Esophagus mucosa (tissue), 1 donor: Measurements from ENCODE around the gene GMPPB. TPM values are rescaled to one million over a fixed set of nuclear protein-coding genes. Genes with fewer than 3 reads are reported as not detected.
A peak's percentile ranks its signal among the peaks of the same experiment; 100 is the strongest.
"Not testable (repeated sequence)": the region's sequence is repeated elsewhere in the genome, so short reads cannot be mapped to it uniquely, and the experiment has no call there.

Source experiments
- ATAC-seq: fragments of 200-7000 bp; cut with Tn5 transposase; one replicate; pipeline ENCODE4 v1.9.1; 2020
- total RNA-seq: library from RNA; stranded (reverse); gene quantifications from one replicate; pipeline ENCODE4 v1.2.4, GENCODE V29; 2023
- donor health status: DM: yes; HTN: yes; CAD: no.

Gene GMPPB
- total RNA-seq, 1 donor from 2014 or later = 22.5 TPM

DNA sequence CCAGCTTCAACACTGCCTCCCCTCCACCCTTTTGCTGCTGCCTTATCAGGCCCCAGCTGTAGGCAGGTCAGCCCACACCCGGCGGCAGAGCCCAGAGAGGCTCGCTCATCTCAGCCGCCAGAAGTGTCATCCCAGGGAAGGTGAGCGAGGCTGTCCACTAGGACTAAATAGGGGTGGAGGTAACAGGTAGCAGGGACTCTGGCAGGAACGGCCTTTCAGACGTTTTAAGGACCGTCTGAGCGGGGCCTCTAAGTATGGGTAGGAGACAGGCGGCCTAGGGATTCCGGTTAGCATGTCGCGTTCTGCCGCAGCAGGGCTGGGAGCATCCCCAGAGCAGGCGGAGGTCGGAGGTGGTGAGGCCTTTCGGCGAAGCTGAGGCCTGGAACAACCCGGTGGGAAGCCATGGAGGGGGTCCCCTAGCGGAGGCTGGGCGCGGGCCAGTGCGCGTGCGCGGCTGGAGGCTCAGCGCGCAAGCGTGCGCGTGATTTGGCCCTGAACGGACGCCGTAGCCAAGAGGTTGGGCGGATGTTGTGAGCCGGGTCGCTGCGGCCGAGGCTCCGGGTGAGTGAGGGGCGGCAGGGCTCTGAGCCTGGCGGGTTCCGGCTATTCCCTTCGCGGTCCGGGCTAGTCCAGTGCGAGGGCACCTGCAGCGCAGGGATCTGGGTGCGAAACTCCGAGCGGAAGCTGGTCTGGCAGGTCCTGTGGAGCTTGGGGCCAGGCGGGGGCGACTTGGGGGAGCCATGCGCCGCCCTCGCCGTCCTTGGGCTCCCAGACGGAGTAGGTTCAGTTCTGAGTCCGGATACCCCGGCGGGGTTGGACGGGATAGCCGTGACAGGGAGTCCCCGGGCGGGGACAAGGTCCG lies 34.5 kb downstream of the GMPPB start, which contains the start of the genes MST1 and RNF123:
MST1 (minus strand) TSS at position 429 of the 862 bp plus-strand sequence. CDS start 783 bp downstream, outside the sequence.
RNF123 (plus strand) TSS at position 512 of the 862 bp plus-strand sequence. CDS start 1,609 bp downstream, outside the sequence.
- peak; percentile 66 for ATAC-seq

DNA sequence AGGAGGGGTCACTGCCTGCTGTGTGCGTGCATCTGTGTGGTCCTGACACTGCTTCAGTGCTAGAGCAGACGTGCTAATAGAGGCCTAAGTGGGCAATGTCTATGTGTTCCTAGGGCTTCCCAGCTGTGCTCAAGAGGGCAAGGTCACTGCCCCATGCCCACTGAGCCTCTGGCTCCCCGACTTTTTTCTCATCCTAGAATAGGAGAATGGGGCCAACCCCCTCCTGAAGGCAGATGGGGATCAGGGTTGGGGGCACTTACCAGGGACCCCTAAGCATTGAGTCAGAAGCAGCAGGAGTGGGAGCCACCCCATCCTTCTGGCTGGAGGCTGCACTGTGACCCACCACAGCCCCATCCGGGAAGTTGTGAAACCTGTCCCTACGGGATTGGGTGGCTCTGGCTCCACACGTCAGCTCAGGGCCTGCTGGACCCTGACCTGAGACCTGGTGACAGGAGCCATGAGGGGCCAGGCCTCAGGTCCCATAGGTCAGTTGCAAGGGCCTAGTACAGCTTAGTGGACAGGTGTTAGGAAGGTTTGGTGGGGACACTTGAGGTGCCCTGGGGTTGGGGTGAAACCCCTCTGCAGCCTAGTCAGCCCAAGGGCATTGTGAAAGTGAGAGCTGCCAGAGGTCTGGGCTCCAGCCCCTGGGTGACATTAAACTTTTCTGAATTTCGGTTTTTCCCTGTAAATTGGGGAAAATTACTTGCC lies 35.3 kb downstream of the GMPPB start:
- ATAC-seq = not testable (repeated sequence)

DNA sequence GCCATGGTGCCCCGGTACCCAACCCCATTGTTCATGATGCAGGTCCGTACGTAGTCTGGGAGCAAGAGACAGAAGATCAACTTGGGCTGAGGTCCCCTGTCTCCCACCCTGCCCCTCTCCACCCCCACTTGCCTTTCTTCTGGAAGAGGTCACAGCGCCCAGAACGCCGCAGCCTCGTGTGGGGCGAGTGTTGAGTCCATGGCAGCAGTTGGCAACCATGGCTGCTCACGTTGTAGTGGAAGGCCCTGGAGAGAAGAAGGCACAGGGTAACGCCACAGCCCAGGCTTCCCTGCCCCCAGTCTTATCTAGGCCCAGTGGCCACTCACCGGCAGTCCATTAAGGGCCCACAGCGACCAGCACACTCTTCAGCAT lies 36.3 kb downstream of the GMPPB start:
- ATAC-seq = not testable (repeated sequence)

DNA sequence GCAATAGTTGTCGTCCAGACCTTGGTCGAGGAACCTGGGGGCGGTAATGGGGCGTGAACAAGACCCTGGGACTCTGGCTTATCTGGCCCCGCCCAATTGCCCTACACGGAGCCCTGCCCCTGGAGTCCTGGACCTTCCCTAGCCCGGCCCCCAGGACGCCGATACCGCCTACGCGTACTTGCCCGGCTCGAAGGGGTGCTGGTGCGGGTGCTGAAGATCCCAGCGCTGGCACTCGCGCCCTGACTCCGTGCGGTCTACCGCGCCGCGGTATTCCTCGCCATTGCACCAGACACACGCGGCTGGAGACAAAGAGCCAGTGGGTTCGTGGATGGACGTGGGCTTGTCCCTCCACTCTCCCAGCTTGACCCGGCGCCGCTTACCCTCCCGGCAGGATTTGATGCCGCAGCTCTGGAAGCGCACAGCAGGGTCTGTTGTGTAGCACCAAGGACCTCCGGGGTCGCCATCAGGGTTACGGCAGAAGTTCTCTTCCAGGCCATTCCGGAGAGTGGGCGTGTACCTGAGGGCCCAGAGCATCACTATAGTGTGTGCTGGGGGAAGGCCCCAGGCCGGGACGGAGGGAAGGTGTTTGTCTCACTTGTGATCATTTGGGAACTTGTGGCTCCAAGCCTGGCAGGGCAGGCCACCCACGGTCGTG lies 36.9 kb downstream of the GMPPB start:
- peak; percentile 35 for ATAC-seq

DNA sequence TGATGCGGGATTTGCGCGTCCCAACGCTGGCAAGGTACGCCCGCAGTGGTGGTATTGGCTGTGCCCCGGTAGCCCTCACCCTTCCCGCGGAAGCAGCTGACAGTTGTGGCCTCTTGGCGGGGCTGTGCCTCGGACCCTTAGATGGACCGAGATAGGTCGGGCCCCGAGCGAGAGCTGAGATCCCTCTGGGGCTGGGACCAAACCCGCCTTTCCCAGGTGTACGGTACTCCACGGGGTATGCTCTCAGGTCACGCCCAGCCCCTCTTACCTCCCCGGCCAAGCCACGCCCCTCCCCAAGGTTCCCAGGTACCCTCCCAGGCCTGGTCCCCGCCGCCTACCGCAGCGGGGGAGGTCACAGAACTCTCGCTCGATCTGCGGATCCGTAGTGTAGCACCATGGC lies 37.4 kb downstream of the GMPPB start:
- ATAC-seq = peak; percentile 38

DNA sequence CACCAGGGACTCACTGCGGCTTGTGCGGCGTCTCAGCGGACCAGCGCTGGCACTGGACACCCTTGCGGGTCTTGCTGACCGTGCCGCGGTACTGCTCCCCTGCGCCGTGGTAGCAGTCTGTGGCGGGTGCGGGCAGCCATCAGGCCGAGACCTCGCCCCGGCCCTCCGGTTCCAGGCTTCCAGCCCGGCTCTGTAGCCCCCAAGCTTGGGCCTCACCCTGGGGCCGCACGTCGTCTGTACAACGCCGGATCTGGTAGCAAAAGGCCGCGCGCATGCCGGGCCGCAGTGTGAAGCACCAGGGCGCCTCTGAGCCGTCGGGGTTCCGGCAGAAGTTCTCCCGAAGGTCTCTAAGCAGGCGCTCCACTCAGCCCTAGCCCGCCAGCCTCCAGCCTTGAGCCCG lies 37.9 kb downstream of the GMPPB start:
- ATAC-seq = not testable (repeated sequence)

DNA sequence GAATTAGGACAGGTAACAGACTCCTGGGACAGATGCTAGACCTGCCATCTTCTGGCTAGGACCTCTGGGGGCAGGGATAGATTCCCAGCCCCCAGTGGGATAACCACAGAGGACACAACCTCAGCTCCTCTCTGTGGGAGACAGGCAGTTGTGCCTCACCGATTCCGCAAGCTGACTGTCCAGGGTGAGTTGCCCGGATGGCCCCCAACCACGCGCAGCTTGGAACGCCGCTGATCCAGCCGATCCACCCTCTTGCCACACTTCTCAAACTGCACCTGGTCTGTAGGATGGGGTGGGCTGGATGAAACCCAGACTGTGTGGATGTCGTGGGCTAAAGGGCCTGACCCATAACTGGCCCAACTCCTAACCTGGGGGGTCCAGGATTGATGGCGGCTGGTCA lies 38.6 kb downstream of the GMPPB start:
- not testable (repeated sequence) for ATAC-seq

DNA sequence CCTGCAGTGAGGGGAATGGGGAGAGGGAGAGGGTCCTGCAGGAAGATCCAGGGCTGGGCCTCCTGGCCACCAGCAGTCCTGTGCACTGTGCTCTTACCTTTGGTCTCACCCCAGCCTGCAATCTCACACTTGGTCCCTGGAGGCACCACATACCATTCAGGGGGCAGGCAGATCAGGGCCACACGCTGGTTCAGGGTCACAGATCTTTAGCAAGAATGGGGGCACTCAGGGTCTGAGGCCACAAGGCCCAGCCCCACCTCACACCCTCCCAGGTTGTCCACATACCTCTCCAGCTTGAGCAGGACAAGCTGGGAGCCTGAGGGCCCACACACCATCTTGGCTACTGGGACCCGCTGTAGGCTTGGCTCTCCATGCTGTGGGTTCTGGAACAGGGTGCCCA lies 39.3 kb downstream of the GMPPB start:
- ATAC-seq = not testable (repeated sequence)

DNA sequence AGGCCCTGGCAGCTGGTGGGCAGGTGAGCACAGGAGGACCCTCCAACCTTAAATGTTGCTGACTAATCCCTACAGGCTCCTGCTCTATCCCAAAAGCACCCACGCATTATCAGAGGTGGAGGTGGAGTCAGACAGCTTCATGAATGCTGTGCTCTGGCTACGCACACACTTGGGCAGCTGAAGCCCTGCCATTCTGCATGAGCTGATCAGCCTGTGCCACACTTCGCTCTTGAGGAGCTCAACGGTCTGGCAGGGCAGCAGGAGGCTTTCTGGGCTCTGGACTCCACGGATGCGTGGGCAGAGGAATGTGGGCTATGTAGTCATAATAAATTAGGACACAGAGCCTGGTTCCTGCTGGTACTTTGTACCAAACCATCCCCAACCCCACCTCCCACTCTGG lies 40.6 kb downstream of the GMPPB start:
- no peak for ATAC-seq

DNA sequence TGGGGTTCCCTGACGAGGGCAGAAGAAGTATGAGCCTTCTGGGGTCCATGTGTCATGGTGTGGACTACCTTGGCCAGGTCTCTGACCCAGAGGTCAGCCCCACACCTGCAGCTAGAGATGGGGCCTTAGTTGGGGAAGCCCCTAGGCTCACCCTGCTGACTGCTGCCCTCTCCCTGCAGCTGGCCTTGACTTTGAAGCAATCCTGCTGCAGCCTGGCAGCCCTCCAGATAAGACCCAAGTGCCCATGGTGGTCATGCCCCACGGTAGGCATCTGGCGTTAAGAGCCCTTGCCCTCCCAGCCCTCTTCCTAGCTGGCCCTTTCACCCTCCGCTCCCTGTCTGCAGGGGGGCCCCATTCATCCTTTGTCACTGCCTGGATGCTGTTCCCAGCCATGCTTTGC lies 42.2 kb downstream of the GMPPB start:
- ATAC-seq = no peak

DNA sequence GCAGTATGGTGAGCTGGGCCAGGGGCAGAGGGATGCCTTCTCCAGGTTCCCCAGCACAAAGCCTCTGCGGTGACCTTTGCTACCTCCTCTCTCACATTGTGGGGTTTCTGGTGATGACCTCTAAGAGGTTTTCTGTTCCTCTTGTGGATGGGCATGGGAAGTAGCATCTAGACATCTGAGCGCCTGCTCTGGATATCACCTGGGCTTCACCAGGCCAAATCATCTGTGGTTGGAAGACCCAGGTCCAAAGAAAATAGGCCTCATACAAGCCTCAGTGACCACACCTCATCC lies 42.6 kb downstream of the GMPPB start:
- ATAC-seq = no peak

DNA sequence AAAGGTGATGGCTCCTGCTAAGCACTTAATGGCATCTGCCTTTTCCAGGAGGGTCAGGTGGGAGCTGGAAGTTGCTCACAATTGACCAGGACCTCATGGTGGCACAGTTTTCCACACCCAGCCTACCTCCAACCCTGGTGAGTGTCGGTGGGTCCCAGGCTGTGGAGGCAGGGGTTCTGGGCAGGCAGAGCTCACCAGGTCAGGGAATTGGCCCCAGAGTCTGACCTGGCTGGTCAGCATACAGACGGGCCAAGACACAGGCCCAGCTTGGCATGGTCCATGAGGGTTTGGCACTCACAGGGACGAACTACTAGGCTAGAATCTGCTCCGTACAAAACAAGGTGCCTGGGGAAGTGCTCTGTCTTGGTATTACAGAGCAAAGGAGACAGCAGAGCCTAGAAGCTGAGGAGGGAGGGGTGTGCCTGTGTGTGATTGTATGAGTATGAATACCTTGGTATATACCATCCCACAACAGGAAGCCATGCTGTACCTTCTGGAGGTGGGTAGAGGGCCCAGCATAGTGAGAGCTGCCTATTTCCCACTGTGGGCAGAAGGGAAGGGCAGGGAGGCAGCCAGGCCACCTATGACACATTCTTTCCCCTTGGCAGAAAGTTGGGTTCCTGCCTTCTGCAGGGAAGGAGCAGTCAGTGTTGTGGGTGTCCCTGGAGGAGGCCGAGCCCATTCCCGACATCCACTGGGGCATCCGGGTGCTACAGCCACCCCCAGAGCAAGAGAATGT lies 43.1 kb downstream of the GMPPB start:
- no peak for ATAC-seq

DNA sequence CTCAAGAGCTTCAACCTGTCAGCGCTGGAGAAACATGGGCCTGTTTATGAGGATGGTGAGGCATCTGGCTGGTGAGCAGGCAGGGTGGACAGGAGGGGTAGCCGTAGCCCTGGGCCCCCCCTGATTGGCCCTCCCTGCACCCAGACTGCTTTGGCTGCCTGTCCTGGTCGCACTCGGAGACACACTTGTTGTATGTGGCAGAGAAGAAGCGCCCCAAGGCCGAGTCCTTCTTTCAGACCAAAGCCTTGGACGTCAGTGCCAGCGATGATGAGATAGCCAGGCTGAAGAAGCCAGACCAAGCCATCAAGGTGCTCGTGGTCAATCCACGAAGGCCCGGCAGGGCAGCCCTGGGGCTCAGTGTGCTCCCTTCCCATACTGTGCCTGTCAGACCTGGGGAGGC lies 47.8 kb downstream of the GMPPB start:
- no peak for ATAC-seq

DNA sequence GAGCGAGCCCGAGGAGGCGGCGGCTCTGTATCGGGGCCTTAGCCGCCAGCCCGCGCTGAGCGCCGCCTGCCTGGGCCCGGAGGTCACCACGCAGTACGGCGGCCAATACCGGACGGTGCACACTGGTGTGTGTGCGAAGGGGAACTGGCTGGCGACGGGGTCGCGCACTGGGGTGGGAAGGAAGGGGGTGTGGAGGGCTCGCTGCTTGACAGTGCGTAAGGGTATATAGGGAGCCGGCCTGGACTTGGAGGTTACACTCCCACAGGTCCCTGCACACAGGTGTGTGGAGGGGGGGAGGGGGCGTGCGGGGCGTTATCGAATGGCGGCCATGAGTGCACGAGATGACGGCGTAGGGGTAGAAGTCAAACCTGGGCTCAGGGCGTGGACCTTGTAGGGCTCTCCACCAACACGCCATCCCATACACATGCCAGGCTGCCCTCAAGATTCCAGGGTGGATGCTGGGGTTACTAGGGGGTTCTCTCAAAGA lies 49.2 kb downstream of the GMPPB start:
- ATAC-seq = peak; percentile 26

DNA sequence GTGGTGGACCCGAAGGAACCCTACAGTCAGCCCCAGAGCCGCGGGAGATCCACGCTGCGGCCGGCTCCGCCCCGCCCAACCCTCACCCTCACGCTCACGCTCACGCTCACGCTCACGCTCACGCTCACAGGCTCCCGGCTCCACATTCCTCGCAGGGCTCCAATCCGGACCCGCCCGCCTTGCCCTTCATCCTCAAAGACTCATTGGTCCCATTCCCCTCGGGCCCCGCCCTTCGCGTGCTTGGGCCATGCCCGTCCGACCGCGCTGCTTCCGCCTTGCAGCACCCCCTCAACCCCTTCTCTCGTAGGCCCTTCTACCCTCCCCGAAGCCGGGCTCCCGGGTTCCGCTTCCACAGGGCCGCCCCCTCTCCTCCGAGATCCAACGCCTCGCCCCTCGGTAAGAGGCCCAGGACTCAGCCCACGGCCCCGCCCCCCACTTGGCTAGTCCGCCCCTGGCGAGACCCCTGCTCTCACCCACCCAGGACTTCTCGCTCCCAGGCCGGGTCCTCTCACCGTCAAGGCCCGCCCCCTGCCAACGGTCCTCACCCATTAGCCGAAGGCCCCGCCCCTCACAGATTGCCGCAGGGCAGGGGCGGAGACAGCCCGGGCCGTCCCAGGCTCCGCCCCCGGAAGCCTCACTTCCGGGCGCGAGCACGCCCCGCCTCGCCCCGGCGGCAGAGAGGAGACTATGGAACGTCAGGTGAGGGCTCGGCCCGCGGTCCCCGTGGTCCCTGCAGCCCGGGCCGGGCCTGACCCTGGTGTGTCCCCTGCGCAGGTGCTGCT lies 49.8 kb downstream of the GMPPB start, which contains the start of gene APEH:
APEH (plus strand) TSS at position 637 of the 782 bp plus-strand sequence; CDS start at position 688, 51 bp downstream.
- peak; percentile 90 for ATAC-seq

DNA sequence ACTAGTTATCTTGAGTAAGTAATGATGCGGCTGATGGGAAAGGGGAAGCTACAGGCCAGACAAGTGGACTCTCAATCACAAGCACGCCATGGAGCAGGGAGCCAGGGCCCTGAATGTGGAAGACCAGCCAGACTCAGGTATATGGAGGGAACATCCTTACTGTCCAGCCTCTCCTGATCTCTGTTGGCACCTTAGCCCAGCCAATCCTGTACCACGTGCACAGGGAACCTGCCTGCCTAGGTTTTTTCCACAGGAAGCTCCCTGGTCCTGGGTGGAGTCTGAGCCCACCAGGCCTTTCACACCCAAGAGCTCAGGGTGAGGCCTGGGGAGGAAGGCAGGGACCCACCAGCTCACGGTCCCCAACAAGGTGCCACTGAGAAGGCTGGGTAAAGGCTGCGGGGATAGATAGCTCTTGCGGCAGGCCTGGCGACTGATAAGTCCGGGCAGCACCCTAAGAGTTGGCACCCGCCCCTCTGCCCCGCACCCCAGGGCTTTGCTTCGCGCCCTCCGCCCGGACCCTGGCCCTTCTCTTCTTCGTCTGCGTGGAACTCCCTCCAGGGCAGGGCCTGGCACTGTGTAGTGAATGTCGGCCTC lies 50.5 kb downstream of the GMPPB start:
- peak; percentile 1 for ATAC-seq

DNA sequence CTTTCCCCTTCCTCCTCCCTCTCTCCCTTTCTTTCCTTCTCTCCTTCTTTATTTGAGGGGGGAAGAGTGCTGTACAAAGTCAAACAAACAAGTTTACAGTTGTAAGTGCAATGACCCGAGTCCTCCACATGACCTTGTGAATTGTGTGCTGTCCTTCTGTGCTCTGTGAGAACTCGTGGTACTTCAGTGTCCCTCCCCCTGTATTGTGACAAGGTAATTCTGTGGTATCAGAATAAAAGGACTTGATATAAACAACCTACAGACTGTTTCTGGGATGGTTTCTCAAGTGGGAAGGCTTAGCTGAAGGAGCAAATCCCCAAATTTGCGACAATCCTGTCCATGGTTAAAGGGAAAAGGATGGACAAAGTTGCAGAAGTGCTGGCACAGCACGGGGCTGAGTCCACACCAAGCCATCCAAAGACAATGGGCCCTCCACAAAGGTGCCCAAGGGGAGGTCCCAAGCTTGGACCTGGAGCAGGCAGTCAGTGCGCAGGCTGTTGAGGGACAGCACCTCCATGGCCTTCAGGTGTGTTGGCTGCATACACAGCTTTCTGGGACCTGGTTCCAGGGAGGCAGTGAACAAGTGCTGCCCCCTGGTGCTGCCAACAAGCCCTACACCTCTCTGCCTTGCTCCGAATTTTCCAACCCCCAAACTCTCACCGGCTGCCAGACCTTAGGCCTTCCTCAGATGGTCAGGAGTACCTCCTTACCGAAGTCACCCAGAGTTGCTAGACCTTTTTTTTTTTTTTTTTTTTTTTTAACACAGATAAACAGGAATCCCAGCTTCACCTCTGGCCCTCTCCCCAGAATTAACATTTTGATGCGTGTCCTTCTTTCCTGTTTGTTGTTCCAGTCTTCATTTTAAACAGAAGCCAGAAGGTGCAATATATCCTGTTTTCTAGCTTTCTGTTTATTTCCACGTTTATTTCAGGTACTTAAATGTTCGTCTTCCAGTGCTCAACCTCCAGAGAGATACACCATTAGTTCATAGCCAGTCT lies 52.2 kb downstream of the GMPPB start:
- peak; percentile 34 for ATAC-seq

DNA sequence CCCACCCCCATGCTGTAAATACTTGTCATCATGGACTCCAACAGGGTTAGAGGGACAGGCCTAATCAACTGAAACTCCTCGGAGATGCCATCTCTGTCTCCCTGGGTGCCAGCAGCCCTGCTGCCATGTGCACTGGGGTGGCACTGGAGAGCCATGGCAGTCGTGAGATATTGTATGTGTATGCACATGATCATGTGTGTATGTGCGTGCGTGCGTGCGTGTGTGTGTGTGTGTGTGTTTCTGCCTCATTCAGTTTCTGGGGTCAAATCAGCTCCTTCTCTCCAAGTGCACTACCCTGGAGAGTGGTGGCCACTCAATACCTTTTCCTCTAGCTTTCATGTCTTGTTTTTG lies 52.8 kb downstream of the GMPPB start:
- no peak for ATAC-seq
